C4-2B (cell line): ENCODE measurements around the gene APMAP.

Experiments used
- H3K27ac ChIP-seq: fragments of 450-650 bp; 2 replicates; pipeline ENCODE4 v1.5.1; 2017
- ZFX ChIP-seq: fragments of 450-650 bp; IDR thresholded peaks from 2 replicates; pipeline ENCODE4 v1.6.1; 2017
- TF ChIP-seq, protein P1 (sequence below): fragments of 450-650 bp; conservative IDR thresholded peaks from 2 replicates; pipeline ENCODE4 v1.5.1; 2017; ENCODE audit warnings: mild to moderate bottlenecking

APMAP gene

GRCh38 chr20:24914388-24915241, 77.9 kb downstream of the APMAP start:
- no peak overlapping the region for H3K27ac ChIP-seq

DNA sequence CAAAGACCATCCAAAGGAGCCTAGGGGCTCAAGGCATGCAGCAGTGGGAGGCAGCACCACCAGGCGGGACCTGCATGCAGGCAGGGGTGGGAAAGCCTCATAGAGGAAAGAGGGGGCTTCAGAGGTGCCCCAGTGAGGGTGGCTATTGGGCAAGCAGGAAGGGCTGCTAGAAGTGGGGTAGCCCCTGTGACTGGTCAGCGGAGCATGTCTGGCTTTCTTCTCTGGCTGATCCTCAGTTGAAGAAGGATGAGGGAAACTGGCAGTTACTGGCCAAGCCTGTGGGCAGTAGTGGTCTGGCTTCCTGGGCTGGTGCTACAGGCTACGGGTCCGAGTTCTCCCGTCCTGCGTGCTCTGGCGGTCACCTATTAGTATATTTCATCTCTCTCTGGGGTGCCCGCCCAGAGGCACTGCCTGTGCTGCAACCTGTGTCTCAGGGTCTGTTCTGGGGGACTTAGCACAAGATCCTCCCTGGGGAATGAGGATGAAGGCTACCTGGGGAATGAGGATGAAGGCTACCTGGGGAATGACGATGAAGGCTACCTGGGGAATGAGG, 79.4 kb downstream of the APMAP start:
- TF ChIP-seq, protein P1, sequence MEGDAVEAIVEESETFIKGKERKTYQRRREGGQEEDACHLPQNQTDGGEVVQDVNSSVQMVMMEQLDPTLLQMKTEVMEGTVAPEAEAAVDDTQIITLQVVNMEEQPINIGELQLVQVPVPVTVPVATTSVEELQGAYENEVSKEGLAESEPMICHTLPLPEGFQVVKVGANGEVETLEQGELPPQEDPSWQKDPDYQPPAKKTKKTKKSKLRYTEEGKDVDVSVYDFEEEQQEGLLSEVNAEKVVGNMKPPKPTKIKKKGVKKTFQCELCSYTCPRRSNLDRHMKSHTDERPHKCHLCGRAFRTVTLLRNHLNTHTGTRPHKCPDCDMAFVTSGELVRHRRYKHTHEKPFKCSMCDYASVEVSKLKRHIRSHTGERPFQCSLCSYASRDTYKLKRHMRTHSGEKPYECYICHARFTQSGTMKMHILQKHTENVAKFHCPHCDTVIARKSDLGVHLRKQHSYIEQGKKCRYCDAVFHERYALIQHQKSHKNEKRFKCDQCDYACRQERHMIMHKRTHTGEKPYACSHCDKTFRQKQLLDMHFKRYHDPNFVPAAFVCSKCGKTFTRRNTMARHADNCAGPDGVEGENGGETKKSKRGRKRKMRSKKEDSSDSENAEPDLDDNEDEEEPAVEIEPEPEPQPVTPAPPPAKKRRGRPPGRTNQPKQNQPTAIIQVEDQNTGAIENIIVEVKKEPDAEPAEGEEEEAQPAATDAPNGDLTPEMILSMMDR = no peak
- TF ChIP-seq ZFX = no peak
- H3K27ac ChIP-seq = no peak overlapping the region

More at GRCh38 chr20:24914388-24915241, 77.9 kb downstream of the APMAP start:
- no peak for TF ChIP-seq ZFX
- TF ChIP-seq, protein P1 = no peak
